GM19463 (cell line): ENCODE data around the gene ANXA9.

Experiments
- ATAC-seq: cut with Tn5 transposase; IDR thresholded peaks from one replicate; pipeline ENCODE4 v1.9.1; 2021; ENCODE audit warnings: mild to moderate bottlenecking, moderate library complexity; ENCODE audit not compliant: unreplicated experiment

ANXA9 gene, protein sequence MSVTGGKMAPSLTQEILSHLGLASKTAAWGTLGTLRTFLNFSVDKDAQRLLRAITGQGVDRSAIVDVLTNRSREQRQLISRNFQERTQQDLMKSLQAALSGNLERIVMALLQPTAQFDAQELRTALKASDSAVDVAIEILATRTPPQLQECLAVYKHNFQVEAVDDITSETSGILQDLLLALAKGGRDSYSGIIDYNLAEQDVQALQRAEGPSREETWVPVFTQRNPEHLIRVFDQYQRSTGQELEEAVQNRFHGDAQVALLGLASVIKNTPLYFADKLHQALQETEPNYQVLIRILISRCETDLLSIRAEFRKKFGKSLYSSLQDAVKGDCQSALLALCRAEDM

DNA sequence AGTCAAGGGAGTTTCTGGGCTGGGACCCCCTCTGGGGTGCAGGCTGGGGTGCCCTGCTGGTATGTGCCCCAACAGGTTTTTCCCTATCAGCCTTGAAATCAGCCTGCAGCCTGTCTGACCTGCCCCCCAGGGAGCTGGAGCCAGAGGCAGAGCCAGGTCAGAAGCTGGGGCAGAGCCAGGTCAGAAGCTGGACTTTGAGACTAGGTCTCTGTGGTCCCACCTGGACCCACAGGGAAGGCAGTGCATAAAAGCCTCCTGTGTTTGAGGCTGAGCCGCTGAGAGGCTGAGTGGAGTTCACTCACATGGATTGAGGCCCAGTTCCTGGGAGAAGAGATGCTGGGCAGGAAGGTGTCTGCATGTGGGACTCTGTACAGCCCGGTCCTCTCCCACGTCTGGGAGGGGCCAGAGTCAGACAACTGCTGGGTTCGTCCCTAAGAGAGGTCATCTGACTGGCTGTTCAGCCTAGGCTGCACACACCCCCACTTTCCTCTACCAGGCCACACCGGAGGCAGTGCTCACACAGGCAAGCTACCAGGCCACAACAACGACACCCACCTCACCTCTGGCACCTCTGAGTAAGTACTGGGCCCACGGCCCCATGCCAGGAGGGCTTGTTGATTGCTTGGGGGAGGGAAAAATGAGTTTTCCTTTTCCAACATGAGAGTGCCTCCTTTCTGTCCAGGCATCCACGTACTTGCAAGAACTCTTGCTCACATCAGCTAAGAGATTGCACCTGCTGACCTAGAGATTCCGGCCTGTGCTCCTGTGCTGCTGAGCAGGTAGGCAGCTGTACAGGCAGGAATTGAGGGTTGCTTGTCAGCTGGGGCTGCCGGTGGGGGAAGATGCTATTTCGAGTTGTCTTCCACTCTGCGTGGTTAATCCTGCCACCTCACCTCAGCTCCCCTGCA is at the start of gene ANXA9:
Gene ANXA9, plus strand, starts transcription at position 488 of the 908 bp plus-strand sequence. CDS start 814 bp downstream, outside the sequence.
- ATAC-seq = no peak

DNA sequence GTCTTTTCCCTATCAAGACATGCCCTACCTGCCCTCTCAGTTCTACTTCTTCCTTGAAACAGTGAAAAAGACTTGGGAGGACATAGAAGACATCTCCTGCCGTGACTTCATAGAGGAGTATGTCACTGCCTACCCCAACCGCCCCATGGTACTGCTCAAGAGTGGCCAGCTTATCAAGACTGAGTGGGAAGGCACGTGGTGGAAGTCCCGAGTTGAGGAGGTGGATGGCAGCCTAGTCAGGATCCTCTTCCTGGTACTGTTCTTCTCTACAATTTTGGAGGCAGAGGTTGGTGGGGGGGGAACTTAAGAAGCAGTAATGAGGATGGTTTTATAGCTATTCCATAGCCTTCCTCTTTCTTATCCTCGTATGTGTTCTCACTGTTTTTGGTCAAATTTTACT is 37.2 kb upstream of the ANXA9 start:
- no peak for ATAC-seq

DNA sequence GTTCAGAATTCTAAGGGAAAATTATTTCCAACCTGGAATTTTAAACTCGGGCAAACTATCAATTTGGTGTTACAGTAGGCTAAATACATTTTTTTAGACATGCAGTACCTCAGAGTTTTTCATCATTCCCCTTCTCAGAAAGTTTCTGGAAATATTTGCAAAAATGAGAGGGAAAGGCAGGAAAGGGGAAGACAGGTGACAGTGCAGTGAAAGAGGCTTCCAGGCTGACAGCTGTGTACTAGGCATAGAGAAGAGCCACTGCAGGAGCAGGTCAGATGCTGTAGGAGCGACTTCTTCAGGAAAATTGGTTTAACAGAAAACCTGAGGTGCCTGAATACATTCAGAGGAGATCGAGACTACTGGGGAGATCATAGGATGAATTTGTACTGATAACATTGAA is 27.4 kb upstream of the ANXA9 start:
- no peak for ATAC-seq

DNA sequence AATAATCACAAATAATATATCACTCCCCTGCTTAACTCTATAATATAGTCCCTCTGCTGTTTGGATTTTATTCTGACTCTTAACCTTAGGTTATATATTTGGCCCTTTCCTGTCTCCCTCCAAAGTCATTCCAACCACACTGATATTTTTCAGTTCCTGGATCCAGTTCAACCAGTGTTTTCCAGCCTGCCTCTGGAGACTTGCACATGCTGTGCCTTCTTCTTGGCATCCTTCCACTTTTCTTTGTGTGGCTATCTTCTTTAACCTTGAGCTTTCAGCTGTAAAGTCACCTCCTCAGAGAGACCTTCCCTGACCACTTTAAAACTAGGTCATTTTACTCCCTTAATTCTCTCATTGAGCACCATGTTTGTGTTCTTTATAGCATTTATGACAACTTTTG is 26.8 kb upstream of the ANXA9 start:
- ATAC-seq = no peak

DNA sequence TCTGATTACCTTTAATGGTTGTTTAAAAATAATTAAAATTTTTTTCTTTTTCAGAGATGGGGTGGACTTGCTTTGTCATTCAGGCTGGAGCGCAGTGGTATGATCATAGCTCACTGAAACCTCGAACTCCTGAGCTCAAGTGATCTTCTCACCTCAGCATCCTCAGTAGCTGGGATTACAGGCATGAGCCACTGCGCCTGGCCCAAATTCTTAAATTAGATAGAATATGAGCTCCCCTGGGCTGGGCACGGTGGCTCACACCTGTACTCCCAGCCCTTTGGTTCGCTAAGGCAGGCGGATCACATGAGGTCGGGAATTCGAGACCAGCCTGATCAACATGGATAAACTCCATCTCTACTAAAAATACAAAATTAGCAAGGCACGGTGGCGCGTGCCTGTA is 24.4 kb upstream of the ANXA9 start:
- no peak for ATAC-seq

DNA sequence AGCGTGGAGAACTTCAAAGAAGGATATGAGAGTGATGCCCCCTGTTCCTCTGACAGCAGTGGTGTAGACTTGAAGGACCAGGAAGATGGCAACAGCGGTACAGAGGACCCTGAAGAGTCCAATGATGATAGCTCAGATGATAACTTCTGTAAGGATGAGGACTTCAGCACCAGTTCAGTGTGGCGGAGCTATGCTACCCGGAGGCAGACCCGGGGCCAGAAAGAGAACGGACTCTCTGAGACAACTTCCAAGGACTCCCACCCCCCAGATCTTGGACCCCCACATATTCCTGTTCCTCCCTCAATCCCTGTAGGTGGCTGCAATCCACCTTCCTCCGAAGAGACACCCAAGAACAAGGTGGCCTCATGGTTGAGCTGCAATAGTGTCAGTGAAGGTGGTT is 21.4 kb upstream of the ANXA9 start:
- no peak for ATAC-seq

DNA sequence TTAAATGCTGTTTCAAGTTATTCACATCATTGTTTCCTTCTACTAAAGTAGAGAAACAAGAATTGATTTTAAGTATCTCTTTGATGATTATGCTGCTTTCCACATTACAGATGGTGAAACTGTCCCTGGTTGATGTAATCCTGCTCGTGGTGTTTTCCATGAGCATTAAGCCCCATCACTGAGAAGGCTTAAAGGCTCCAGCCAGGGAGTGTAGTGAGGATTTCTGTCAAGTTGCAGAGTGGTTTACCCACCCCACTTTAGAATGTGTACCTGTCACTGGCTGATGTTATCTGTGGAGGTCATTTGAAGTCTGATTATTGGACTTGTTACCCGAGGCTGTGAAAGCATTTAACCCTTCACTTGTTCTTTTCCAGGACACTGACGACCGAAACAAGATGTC is 20.3 kb upstream of the ANXA9 start:
- ATAC-seq = no peak

DNA sequence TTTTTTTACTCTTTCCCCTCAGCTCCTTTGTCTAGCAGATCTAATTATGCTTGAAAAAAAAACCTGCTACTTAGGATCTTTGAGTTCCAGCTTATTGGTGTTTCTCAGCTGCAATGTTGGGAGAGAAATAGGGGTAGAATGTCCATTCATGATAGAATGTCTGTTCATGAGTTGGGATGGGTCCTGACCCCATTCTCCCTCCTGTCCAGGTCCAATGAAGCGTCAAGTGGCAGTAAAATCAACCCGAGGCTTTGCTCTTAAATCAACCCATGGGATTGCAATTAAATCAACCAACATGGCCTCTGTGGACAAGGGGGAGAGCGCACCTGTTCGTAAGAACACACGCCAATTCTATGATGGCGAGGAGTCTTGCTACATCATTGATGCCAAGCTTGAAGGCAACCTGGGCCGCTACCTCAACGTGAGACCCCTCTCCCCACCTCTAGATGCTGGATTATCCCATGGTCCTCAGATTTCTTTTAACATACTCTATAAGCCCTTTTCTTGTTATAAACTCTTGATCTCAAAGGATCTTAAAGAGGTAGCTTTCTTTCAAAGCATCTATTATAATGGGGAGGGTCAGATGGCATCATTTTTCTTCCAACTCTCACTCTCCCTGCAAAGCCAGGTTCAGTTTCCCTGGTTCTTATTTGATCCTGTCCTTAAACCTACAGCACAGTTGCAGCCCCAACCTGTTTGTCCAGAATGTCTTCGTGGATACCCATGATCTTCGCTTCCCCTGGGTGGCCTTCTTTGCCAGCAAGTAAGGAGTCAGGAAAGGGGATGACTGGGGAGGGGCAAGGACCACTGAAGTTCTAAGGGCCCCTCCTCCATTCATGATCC is 18.6 kb upstream of the ANXA9 start:
- no peak for ATAC-seq

DNA sequence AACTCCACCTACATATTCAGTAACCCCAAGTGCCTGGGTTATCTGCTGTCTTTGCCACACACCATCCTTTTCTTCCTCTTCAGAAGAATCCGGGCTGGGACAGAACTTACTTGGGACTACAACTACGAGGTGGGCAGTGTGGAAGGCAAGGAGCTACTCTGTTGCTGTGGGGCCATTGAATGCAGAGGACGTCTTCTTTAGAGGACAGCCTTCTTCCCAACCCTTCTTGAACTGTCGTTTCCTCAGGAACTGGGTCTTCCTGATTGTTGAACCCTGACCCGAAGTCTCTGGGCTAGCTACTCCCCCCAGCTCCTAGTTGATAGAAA is 18.0 kb upstream of the ANXA9 start:
- no peak for ATAC-seq

DNA sequence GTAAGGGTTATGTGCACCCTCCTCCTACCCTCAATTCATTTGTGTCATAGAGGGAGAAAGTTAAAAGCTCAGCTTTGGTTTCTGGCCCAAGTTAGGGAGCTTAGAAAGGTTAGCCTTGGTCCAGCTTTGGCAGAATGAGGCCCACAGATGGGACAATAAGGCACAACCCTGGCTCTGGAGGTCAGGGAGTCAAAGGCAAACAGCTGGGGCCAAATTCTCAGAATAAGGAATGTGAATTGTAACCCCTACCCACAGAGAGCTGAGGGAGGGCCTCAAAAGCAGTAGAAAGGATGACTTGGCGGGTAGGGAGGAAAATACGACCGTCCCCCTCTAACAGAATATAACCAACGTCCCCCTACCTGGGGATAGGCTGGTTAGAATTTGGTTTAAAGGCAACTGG is 16.5 kb upstream of the ANXA9 start:
- no peak for ATAC-seq

DNA sequence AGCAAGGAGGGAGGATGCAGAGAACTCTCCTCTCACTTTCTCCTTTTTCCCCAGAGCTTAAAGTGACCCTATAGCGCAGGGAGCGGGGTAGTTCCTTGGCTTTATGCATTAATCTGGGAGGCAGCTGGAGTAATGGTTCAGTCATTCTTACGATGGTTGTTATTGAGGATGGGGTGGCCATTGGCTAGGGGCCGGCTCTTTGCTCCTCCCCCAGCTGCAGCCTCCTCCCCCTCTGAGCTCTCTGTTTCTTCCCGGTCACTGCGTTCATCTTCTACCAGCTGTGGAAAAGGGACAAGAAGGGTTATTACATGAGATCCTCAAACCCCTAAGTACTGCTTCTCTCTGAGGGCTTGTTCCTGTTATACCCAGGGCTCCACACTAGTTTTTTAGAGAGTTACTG is 16.1 kb upstream of the ANXA9 start:
- no peak for ATAC-seq

DNA sequence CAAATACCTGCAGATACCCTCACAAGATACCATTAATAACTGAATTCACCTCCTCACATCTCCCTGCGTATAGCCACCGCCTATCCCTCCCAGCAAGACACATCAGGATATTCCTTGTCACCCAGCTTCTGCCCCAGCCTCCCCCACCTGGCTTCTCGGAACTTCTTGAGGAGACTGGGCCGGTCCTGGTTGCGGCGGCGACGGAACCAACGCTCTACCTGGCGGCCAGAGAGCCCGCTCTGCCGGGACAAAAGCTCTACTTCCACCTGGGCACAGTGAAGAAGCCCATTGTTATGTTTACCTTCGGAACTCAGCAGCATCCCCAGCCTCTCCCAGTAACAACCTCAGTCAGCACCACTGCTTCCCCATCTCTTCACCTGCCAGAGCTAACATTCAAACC is 14.2 kb upstream of the ANXA9 start:
- ATAC-seq = no peak

DNA sequence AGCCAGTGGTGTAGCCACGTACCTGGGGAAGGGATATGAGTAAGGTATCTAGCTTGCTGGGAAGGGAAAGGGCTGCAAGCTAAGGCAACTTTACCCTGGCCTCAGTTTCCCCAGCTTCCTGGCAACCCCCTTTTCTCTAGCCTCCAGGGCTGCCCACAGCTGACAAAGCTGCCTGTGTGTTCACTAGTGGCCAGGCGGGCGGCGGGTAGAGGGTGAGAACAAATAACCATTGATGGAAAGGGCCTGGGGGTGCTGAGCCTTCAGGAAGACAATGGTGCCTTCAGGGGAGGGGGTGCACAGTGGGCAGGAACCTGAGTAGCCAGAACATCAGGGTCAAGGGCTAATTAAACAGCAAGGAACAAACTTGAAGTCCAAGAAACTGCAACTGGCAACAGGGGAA is 13.6 kb upstream of the ANXA9 start:
- ATAC-seq = no peak

DNA sequence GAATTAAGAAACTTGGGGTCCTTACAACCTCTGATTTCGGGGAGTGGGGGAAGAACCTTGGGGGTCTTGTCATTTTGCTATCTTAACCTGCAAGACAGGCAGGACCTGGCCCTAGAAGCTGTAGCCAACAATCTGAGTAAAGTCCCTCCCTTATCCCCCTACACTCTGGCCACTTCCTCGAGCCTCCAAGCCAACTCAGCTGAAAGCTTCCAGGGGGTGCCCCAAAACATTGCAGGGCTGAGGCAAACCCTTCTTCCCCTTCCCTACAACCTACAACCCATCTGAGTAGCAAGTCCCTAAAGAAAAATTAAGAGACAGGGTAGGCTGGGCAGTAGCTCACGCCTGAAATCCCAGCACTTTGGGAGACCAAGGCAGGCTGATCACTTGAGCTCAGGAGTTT is 12.5 kb upstream of the ANXA9 start:
- no peak for ATAC-seq

DNA sequence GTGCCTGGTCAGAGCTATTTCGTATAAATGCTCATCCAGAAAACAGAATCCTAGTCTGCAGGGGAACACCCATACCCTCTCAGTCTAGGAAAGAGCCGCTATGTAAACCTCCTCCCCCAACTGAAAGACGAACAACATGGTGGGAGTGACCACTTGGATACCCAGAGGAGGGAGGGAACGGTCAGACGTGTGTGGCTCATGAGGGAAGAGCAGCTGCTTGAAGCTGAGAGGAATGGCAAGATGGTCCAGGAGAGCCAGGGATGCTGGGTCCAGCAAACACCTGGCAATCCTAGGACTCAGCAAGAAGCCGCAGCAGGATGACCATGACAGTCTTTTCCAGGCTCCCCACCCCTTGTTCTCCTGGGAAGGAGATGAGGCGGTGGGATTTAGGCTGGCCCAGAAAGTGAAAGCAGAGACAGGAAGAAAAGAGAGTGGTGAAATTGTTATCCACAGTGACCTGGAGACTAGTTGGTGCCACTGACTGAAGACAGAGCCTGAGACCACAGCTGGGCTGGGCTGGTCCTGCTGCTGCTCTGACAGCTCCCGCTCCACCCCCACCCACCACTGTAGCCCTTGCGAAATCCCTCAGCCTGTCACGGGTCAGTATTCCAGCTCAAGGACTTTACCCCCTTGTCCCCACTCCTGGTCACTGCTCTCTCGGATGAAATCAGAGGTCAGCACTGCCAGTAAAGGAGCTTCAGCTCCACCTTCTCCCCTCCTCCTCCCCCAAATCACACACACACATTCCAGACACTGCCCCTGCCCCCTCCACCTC is 11.1 kb upstream of the ANXA9 start:
- ATAC-seq = no peak

DNA sequence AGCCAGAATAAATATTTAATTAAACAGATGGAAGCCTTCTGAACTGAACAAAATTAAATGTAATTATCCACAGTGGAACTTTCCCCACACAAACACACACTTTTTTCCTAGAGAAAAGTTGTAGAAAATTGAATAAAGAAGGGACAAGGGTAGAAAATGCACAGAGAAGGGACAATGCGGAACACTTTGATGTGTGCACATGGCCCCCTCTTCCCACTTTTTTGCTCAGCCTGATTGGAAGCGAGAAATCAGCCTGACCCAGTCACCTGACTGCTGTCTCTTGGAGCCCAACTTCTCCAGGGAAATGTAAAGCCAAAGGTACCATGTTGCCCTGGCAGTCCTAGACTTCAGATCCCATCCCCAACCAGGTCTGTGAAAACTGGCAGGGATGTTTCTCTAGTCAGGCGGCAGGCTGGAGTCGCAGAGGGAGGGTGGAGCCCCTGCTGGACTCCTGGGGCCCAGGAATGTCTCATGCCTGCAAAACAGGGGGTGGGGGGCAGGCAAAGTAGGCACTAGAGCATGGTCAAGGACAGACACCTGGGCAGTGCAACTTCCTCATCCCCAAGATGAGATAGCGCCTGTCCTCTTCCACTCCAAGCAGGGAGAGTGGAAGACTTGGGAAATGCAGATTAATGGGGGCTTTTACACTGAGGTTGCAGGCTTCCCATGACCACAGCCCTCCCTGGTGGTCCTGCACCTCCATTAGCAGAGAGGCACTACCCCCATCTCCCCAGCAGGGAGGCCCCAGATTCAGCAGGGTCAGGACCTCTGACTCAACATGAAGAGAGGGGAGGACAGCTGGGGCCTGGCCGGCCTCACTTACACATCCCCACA is 10.3 kb upstream of the ANXA9 start:
- ATAC-seq = no peak

DNA sequence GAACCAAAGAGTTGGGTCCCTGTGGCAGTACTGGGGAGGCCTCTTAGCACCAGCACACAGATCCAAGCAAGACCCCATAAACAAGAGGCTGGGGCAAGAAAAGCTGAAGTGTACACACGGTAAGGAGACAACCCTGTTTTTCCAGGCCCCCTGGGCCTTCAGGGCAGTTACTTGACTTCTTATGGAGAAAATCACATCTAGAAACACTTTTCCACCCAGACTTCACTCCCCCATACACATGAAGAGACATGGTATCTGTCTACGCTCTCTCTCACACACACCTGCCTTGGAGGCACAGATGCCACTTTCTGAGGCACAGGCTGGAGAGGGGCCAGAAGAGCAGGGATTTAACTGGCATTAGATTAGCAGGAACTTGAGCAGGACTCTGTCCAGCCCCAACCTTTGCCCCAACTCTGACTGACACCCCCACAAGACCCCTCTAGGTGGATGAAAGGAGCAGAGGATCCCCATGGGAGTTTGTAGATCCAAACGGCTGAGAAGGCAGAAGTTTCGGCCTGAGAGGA is 9.6 kb upstream of the ANXA9 start:
- ATAC-seq = no peak

DNA sequence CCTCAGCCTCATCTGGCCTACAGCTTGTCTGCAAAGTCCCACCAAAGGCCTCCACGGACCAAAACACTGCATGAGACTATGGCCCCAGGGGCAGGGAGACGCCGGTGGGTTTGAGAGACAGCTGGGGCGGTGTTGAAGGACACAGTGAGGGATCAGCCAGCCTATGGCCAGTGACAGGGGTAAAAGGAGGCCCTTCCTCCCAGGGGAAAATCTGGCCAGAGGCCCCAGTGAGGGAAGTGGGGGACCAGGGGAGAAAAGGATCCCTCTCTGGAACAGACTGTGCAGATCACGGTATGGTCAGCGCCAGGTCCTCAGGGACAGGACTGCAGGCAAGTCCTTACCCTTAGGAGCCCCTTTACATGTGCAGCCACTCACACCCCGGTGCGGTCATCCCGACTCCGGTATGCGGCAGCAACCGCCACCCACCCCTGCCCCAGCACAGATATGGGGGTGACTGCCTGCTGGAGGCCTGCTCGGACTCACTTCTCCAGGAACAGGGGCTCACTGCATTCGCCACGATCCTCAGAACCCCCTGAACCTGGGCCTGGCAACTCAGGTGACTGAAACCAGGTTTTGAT is 8.7 kb upstream of the ANXA9 start:
- no peak for ATAC-seq
